ENCODE data around the gene KDM4E.
A peak's percentile ranks its signal among the peaks of the same experiment; 100 is the strongest.
"Not testable (repeated sequence)": the region's sequence is repeated elsewhere in the genome, so short reads cannot be mapped to it uniquely, and the experiment has no call there.

Gene KDM4E

GRCh38 chr11:95045812-95046211 lies 20.8 kb downstream of the KDM4E start:
- intact Hi-C loops (cut with DNase I), result no loop called here
- no peak for DNase-seq

- DNase-seq; intact Hi-C loops (cut with DNase I): not testable (repeated sequence)
Observed at GRCh38 chr11:95049122-95049521, 24.1 kb downstream of the KDM4E start, which contains the start of gene KDM4F. Gene KDM4F (plus strand): TSS chr11:95049422.

GRCh38 chr11:95050595-95051202 lies 25.6 kb downstream of the KDM4E start:
- DNase-seq, result no peak
- intact Hi-C loops (cut with DNase I), result no loop called here

- DNase-seq, result no peak
- intact Hi-C loops (cut with DNase I), result no loop called here
Observed at GRCh38 chr11:95054356-95054755, 29.3 kb downstream of the KDM4E start.

- no peak for DNase-seq
- intact Hi-C loops (cut with DNase I), result no loop called here
Observed at GRCh38 chr11:95055283-95055897, 30.3 kb downstream of the KDM4E start.

GRCh38 chr11:95057959-95058358 lies 32.9 kb downstream of the KDM4E start:
- DNase-seq, result no peak
- intact Hi-C loops (cut with DNase I), result no loop called here

GRCh38 chr11:95058621-95059020 lies 33.6 kb downstream of the KDM4E start:
- intact Hi-C loops (cut with DNase I), result no loop called here
- DNase-seq, result no peak

- no peak for DNase-seq
Observed at GRCh38 chr11:95059046-95059445, 34.0 kb downstream of the KDM4E start.

GRCh38 chr11:95065336-95065735 lies 40.3 kb downstream of the KDM4E start:
- intact Hi-C loops (cut with DNase I), result loop anchor here (5.0 to 10.0 kb wide), 3 partner anchors 91 to 722 kb away; partner anchors contain the start of genes CWC15, FAM76B, KDM4D and SESN3
- no peak for DNase-seq

More at GRCh38 chr11:95059046-95059445, 34.0 kb downstream of the KDM4E start:
- intact Hi-C loops (cut with DNase I), result no loop called here

- intact Hi-C loops (cut with DNase I), result loop anchor here (5.0 to 10.0 kb wide), 3 partner anchors 92 to 721 kb away; partner anchors contain the start of genes CWC15, FAM76B, KDM4D and SESN3
- DNase-seq, result no peak
Observed at GRCh38 chr11:95066716-95067038, 41.6 kb downstream of the KDM4E start, which contains the start of gene SRSF8. Gene SRSF8 (plus strand): TSS chr11:95066919. CDS start chr11:95067227, 308 bp downstream.

GRCh38 chr11:95067039-95067840 lies 42.2 kb downstream of the KDM4E start:
- peak; percentile 60 to 95 (median 88) for DNase-seq
- intact Hi-C loops (cut with DNase I), result loop anchor here (5.0 to 10.0 kb wide), 3 partner anchors 92 to 720 kb away; partner anchors contain the start of genes CWC15, FAM76B, KDM4D and SESN3

- intact Hi-C loops (cut with DNase I), result loop anchor here (2.0 to 10.0 kb wide), 4 partner anchors 83 to 719 kb away; partner anchors contain the start of genes CWC15, FAM76B, KDM4D and SESN3
- peak in 6 of 42 donors; percentile 57 to 76 (median 68) for DNase-seq
Observed at GRCh38 chr11:95067841-95068219, 42.8 kb downstream of the KDM4E start.

- DNase-seq, result peak; percentile 35 to 89 (median 72)
- intact Hi-C loops (cut with DNase I), result loop anchor here (2.0 to 10.0 kb wide), 4 partner anchors 82 to 719 kb away; partner anchors contain the start of genes CWC15, FAM76B, KDM4D and SESN3
Observed at GRCh38 chr11:95068549-95068948, 43.5 kb downstream of the KDM4E start.

GRCh38 chr11:95070471-95070870 lies 45.4 kb downstream of the KDM4E start:
- no peak for DNase-seq
- intact Hi-C loops (cut with DNase I), result loop anchor here (10.0 kb wide), 1 partner anchor 694 kb away; no protein-coding TSS in a partner anchor

- no peak for DNase-seq
- intact Hi-C loops (cut with DNase I), result loop anchor here (10.0 kb wide), 1 partner anchor 692 kb away; no protein-coding TSS in a partner anchor
Observed at GRCh38 chr11:95072948-95073347, 47.9 kb downstream of the KDM4E start.

- intact Hi-C loops (cut with DNase I), result loop anchor here (10.0 kb wide), 1 partner anchor 690 kb away; no protein-coding TSS in a partner anchor
Observed at GRCh38 chr11:95074792-95075563, 49.9 kb downstream of the KDM4E start.

GRCh38 chr11:95076416-95076815 lies 51.4 kb downstream of the KDM4E start:
- DNase-seq, result no peak
- intact Hi-C loops (cut with DNase I), result loop anchor here (10.0 kb wide), 1 partner anchor 688 kb away; no protein-coding TSS in a partner anchor

More at GRCh38 chr11:95074792-95075563, 49.9 kb downstream of the KDM4E start:
- peak in 28 of 42 donors; percentile 33 to 82 (median 54) for DNase-seq

GRCh38 chr11:95076981-95077380 lies 51.9 kb downstream of the KDM4E start:
- intact Hi-C loops (cut with DNase I), result loop anchor here (10.0 kb wide), 1 partner anchor 688 kb away; no protein-coding TSS in a partner anchor
- DNase-seq, result no peak
